ENCODE measurements around the gene RNLS. TPM values are rescaled to one million over a fixed set of nuclear protein-coding genes. Genes with fewer than 3 reads are reported as not detected.

RNLS gene
- total RNA-seq, 1 experiment from 2014 or later: 8.7 TPM

GRCh38 chr10:88557256-88557655 is 25.9 kb downstream of the RNLS start:
- Mint-ChIP-seq H3K27me3 (ENCODE audit: low read depth) (no peaks in the 10 kb centered on the region; the same call in 1 of the 2 replicates), H3K36me3 (no peaks in the 10 kb centered on the region), H3K27ac (no peak overlapping the region), H3K9me3 (peaks cover 1% of the 10 kb centered on the region), H3K4me3 (no peak overlapping the region), H3K4me1 (peaks cover 5% of the 10 kb centered on the region; the same call in 1 of the 2 replicates)
- ATAC-seq (no peak), DNase-seq (ENCODE audit: low spot score) (no peak)
- TF ChIP-seq NR2C2 (CRISPR knock-in tag; IDR thresholded peaks at IDR 0.05): no peak
- TF ChIP-seq FOXJ3 (CRISPR knock-in tag; IDR thresholded peaks at IDR 0.05; ENCODE audit: borderline replicate concordance): no peak
- no peak for TF ChIP-seq GABPB1 (CRISPR knock-in tag; IDR thresholded peaks at IDR 0.05)
- no peak for TF ChIP-seq MAX (CRISPR knock-in tag; IDR thresholded peaks at IDR 0.05)
- no peak for TF ChIP-seq ZNF121 (CRISPR knock-in tag; IDR thresholded peaks at IDR 0.05)
- no peak for TF ChIP-seq CBFB (CRISPR knock-in tag; IDR thresholded peaks at IDR 0.05; ENCODE audit: low read depth)
- TF ChIP-seq TP53 (CRISPR knock-in tag; IDR thresholded peaks at IDR 0.05): no peak
- TF ChIP-seq PRRX2 (CRISPR knock-in tag; IDR thresholded peaks at IDR 0.05): no peak
- no peak for TF ChIP-seq ZNF281 (CRISPR knock-in tag; IDR thresholded peaks at IDR 0.05)
- TF ChIP-seq ATF2 (CRISPR knock-in tag; IDR thresholded peaks at IDR 0.05; ENCODE audit: borderline replicate concordance, low read depth): no peak
- TF ChIP-seq NR1H2 (CRISPR knock-in tag; IDR thresholded peaks at IDR 0.05): no peak
- no peak for TF ChIP-seq TEAD4 (CRISPR knock-in tag; IDR thresholded peaks at IDR 0.05)
- no peak for TF ChIP-seq SMAD4 (CRISPR knock-in tag; IDR thresholded peaks at IDR 0.05)
- TF ChIP-seq ATF1 (CRISPR knock-in tag; IDR thresholded peaks at IDR 0.05): no peak
- TF ChIP-seq MYBL2 (CRISPR knock-in tag; IDR thresholded peaks at IDR 0.05): no peak
- no peak for TF ChIP-seq ETV6 (CRISPR knock-in tag; IDR thresholded peaks at IDR 0.05)
- no peak for TF ChIP-seq MLX (CRISPR knock-in tag; IDR thresholded peaks at IDR 0.05)
- TF ChIP-seq NR3C1 (CRISPR knock-in tag; conservative IDR thresholded peaks at IDR 0.05; ENCODE audit: low read depth): no peak
- no peak for TF ChIP-seq SMAD3 (CRISPR knock-in tag; IDR thresholded peaks at IDR 0.05; ENCODE audit: borderline replicate concordance)
- POLR2A ChIA-PET: no interaction called here
- CTCF ChIA-PET: no interaction called here

- no peak for TF ChIP-seq TP53 (CRISPR knock-in tag; IDR thresholded peaks at IDR 0.05)
- TF ChIP-seq SMAD4 (CRISPR knock-in tag; IDR thresholded peaks at IDR 0.05): no peak
- no peak for TF ChIP-seq ERG (CRISPR knock-in tag; IDR thresholded peaks at IDR 0.05)
- no peak for TF ChIP-seq ZNF317 (CRISPR knock-in tag; IDR thresholded peaks at IDR 0.05; ENCODE audit: borderline replicate concordance, low read depth)
- CTCF ChIA-PET: interaction anchor here (0.9 to 1.3 kb wide), 4 partner anchors 9 to 173 kb away, joined by 3 to 4 read pairs (median 3); partner anchors contain the start of gene RNLS
- H3K27ac Mint-ChIP-seq: no peak overlapping the region
- POLR2A ChIA-PET: no interaction called here
- H3K4me1 Mint-ChIP-seq: peaks cover 5% of the 10 kb centered on the region; the same call in 1 of the 2 replicates
- DNase-seq (ENCODE audit: low spot score): no peak
- H3K36me3 Mint-ChIP-seq: no peaks in the 10 kb centered on the region
- H3K9me3 Mint-ChIP-seq: no peaks in the 10 kb centered on the region
- ATAC-seq: peak; percentile 56
- no peaks in the 10 kb centered on the region for H3K27me3 Mint-ChIP-seq (ENCODE audit: low read depth)
- no peak overlapping the region for H3K4me3 Mint-ChIP-seq
These were observed 27.8 kb downstream of the RNLS start for GRCh38 chr10:88555190-88555908.

All from WTC11 (cell line).